ENCODE measurements around the gene ZCCHC24. TPM values are rescaled to one million over a fixed set of nuclear protein-coding genes. Genes with fewer than 3 reads are reported as not detected.

The ZCCHC24 gene
- total RNA-seq, 1 donor from 2014 or later = 14.1 TPM

DNA sequence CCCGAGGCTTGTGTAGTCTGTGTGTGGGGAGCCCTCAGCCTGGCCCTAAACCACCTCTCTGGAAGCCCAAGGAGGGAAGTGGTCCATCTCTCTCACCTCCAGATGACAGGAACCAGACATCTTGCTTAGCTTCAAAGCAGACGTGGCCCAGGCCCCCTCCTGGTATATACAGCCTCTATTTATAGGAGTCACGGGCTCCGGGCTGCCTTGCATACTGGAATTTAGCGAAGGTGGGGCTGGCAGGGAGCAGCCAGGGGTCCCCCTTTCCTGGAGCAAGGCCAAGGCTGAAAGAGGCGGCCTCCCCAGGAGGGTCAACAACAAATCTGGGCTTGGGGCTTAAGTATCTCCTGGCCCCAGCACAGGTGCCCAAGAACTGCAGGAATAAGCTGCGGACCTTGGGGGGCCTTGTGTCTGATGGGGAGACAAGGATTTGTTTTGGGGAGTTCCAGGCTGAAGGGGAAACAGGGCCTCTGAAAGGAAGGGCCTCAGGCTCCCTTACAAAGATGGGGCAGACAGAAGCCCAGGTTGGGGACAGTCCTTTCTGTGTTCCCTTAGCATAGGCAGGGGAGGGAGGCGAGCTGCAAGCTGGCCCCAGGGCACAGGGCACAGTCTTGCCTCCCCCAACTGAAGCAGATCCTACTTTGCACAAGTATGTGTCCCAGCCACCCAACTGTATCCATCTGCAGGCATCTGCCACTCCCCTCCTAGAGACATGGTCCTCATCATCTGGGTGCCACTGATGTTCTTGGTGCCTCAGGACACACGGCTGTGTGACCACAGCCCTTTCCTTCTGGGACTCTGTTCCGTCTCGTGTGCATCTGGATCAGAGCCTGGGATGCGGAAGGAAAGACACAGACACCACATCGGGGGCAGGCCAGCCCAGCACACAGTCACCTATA is 11.9 kb downstream of the ZCCHC24 start:
- no peak for DNase-seq (ENCODE audit: low read depth)

DNA sequence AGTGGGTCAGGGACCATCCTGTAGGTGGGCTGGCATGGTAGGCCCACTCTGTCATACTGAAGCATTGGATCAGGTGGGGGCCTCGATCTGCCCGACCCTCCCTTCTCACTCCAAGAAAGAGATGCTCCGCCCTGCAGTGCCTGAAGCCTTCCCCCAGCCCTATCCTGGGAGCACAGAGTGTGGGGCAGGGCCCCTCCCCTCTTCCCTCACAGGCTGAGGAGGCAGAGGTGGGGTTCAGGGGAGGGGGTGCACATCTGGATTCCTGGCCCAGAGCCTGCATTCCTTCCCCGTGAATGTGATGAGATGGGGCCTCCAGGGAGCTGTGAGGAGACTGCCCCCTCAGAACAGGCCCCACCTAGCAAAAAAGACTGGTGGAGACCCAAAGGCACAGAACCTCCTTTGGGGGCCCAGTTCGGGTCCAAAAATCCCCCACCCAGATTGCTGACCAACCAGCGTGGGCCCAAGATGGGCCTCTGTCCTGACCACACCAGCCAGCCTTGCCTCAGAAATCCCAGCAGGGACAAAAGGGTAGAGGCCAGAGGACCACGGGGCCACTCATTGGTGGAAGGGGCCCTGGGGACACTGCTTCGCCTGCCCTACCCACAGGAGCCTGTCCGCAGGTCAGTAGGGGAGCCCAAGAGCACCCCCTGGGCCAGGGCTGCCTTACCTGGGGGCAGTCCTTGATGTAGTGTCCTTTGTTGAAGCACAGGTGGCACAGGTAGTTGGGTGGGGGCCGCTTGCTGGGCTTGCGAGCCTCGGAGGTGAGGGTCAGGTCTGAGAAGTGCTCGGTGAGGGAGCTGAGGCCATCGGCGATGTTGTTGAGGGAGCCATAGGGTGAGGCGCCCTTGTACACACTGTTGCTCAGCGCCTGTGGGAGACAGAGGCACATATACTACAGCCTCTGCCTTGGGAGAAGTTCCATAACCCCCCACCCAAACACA is 13.3 kb downstream of the ZCCHC24 start:
- DNase-seq (ENCODE audit: low read depth) = no peak

- no peak for DNase-seq (ENCODE audit: low read depth)
Observed at GRCh38 chr10:79431428-79431827, 14.0 kb downstream of the ZCCHC24 start.

- DNase-seq (ENCODE audit: low read depth) = no peak
Observed at GRCh38 chr10:79430936-79431335, 14.5 kb downstream of the ZCCHC24 start.

GRCh38 chr10:79430325-79430905 is 15.0 kb downstream of the ZCCHC24 start:
- no peak for DNase-seq (ENCODE audit: low read depth)

DNA sequence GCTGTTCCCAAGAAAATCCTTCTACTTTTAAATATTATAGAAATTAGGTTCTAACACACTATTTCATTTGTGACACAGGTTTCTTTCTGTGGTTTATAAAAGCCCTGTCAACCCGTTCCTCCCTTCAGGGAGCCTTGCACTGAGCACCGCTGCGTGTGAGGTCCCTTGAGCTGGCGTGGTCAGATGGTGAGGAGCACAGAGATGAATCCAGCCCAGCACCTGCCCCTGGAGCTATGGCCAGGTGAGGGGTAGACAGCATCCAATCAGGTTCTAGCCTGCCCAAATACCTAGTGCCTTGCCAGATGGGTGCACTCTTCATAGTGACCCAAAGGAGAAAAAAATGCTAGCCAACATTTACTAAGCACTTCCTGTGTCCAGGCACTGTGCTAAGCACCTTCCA is 15.7 kb downstream of the ZCCHC24 start:
- DNase-seq (ENCODE audit: low read depth) = no peak

DNA sequence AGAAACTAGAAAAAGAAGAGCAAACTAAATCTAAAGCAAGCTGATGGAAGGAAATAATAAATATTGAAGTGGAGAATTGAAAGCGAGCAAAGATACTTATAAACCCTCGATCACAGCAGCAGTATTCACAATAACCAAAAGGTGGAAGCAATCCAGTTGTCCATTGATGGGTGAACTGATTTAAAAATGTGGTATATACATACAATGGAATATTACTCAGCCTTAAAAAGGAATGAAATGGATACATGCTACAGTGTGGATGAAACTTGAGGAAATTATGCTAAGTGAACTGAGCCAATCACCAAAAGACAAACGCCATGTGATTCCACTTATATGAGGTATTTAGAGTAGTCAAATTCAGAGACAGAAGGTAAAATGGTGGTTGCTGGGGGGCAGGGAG is 17.5 kb downstream of the ZCCHC24 start:
- no peak for DNase-seq (ENCODE audit: low read depth)

DNA sequence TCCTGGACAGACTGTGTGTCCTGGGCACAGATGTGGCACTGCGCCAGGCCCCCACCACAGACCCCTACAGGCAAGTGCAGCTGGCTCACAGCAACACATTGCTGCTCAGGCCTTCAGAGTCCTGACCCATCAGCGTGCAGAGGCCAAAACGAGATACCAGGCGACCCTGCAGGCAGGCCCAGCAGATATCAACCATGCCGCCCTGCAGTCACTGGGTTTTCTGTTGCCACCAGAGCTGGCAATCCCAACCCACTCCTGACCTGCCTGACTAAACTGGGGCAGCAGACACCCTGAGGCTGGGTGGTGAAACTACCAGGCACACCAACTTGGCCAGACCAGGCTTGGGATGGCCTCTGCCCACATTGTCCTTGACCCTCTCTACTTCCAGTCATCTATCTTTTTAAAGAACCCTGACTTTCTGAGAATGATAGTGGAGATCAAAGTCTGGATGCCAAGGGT is 20.3 kb downstream of the ZCCHC24 start:
- DNase-seq (ENCODE audit: low read depth) = no peak

- DNase-seq (ENCODE audit: low read depth) = peak; percentile 79
Observed at GRCh38 chr10:79424221-79425073, 21.0 kb downstream of the ZCCHC24 start.

DNA sequence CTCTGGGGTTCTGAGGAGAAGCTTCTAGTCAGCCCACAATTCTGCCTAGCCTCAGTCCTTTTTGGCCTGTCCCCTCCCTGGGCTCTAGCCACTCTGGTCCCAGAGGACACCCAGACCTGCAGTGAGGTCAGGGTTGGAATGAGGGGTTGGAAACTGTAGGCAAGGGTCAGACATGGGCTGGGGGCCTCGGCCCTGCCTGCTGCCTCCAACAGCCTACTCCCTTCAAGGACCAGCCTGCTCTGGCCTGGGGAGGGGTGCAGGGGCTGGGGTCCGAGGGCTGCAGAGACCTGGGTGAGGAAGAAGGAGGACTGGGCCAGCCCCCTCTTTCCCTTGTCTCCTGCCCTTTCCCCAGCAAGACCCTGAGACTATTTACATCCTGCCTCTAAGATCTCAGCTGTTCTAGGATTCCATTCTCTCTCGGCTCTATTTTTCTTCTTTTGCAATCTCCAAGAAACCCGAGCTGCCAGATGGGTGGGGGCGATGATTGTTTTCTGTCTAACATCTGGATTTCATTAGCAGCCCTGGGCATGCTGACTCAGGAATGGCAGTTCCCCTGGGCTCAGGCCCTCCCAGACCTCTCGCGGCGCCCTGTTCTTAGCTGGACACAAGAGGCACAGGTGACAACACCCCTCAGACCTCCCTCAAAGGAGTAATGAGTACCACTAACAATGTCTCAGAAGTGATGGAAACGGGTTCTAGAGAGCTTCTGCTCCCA is 23.1 kb downstream of the ZCCHC24 start:
- peak; percentile 84 for DNase-seq (ENCODE audit: low read depth)

DNA sequence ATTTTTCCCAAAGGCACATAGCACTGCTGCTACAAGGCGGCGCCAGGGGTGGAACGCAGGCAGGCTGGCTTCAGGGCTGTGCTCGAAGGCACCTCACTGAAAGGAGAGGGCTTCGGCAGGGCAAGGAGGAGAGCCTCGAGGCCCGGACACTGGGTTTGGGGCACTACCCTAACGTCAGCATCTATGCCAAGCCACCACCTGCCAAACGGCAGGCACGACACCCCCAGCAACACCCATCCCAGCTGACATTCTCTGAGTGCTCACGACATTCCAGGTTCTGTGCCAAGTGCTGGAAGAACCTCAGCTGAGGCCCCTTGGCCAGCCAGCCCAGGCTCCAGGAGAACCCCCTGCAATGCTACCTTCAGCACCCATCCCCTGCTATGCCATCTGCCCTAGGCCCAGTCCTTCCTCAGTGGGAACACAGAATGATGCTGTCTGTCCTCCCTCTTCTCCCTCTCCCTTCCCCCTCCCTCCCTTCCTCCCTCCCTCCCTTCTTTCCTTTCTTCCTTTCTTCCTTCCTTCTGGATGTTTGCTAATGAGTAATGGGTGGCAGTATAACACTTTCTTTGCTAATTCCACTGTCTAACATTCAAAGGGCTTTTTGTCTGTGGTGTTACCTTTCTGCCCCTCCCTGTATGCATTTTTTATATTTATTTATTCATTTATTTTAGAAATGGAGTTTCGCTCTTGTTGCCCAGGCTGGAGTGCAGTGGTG is 24.3 kb downstream of the ZCCHC24 start:
- peak; percentile 82 for DNase-seq (ENCODE audit: low read depth)

GRCh38 chr10:79418886-79419595 is 26.4 kb downstream of the ZCCHC24 start:
- no peak for DNase-seq (ENCODE audit: low read depth)

- no peak for DNase-seq (ENCODE audit: low read depth)
Observed at GRCh38 chr10:79418274-79418673, 27.1 kb downstream of the ZCCHC24 start.

DNA sequence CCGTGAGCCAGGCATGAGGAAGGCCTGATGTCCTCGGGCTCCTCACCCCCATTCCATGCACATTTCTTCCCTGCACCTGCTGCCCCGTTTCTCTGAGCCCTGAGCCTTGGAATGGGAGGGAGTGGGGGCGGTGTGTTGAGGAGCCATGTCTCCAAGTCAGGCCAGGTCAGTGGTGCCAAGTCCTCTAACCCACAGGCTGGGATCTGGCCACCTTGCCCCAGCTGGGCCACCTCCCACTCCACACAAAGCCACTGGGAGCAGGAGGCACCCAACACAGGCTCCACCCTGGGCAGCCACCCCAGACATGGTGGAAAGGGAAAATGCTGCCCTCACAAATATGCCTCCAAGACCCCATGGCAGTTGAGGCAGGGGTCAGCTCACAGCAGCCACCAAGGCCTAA is 27.7 kb downstream of the ZCCHC24 start:
- DNase-seq (ENCODE audit: low read depth) = no peak

DNA sequence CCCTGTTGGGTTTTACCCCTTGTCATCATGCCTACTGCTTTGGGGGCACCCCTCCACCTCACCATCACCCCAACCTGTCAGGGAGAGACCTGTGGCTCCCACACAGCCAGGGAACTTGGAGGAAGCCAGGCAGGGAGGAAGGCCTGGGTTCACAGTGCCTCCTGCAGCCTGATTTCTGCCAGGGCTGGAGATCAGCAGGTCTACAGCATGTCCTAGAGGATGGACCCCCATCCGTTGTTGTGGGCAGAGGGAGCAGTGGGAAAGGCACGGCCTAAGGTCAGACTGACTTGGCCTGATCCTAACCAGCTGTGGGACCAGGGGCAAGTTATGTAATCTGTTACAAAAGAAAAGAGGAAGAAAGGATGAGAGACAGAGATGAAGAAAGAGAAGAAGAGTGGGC is 28.2 kb downstream of the ZCCHC24 start:
- DNase-seq (ENCODE audit: low read depth) = no peak

GRCh38 chr10:79416578-79417255 is 28.7 kb downstream of the ZCCHC24 start:
- DNase-seq (ENCODE audit: low read depth) = no peak

GRCh38 chr10:79415736-79416577 is 29.5 kb downstream of the ZCCHC24 start:
- no peak for DNase-seq (ENCODE audit: low read depth)
